ENCODE measurements around the gene CUL1. TPM values are rescaled to one million over a fixed set of nuclear protein-coding genes. Genes with fewer than 3 reads are reported as not detected.

CUL1 gene
- polyA plus RNA-seq, 1 donor from 2014 or later: 77.5 TPM

DNA sequence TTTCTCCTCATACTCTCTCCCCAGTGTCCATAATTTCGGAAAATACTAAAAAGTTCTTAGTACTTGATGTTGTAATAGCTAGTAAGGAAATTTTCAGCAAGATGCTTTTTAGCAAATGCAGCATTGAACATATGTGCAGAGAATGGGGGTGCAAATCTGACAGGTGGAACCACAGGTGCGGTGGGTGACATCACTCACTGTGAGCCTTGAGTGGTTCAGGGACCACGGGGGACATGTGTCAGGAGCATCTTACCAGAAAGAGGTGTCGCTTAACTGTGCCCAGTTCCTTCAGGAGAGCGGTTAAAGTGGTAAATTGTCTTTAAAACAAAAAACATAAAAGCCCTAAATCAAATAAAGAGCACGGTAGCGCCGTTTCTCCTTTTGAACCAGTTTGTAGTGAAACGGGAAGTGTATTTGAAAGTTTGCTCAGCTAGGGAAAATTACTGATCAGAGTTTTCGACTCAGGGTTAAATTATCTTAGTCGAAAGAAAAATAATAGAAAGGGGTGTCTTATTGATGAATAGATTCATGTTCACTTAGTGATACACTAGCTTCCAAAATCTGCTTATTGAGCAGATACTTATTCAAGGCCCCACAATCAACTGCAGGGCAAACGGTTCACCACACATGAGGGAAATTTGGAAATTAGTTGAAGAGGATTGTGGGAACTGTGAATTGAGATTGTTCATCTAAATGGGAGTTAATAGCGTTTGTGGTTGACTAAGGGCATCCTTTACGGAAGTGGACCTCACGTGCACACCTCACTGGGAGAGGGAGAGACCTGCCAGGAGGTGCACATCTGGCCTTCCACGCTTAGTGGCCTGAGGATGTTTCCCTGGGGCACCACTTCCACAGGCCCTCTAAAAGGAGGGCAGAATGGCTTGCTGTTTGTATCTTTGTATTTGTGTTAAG, 12.7 kb downstream of the CUL1 start:
- Histone ChIP-seq H3K9me2 (ENCODE audit: insufficient read depth, low read length) (no peaks in the 10 kb centered on the region), H3K27ac (ENCODE audit: low read length) (no peak overlapping the region), H2AFZ (ENCODE audit: low read depth, low read length) (no peak overlapping the region), H3K4me2 (ENCODE audit: low read length) (no peak overlapping the region), H3K27me3 (ENCODE audit: insufficient read depth, low read depth, low read length) (no peaks in the 10 kb centered on the region), H3F3A (ENCODE audit: insufficient read depth, low read length, poor library complexity, severe bottlenecking) (no peaks in the 10 kb centered on the region), H3K36me3 (ENCODE audit: insufficient read depth, low read length) (no peaks in the 10 kb centered on the region), H3K79me2 (replicated peaks; ENCODE audit: insufficient read depth, low read length) (peaks cover 69% of the 10 kb centered on the region), H3K9me3 (ENCODE audit: low read length) (no peaks in the 10 kb centered on the region), H4K20me1 (ENCODE audit: insufficient read depth) (no peaks in the 10 kb centered on the region), H3K4me3 (ENCODE audit: low read length) (no peak overlapping the region), H3K9ac (ENCODE audit: low read length) (no peak overlapping the region)
- TF ChIP-seq, protein P1, sequence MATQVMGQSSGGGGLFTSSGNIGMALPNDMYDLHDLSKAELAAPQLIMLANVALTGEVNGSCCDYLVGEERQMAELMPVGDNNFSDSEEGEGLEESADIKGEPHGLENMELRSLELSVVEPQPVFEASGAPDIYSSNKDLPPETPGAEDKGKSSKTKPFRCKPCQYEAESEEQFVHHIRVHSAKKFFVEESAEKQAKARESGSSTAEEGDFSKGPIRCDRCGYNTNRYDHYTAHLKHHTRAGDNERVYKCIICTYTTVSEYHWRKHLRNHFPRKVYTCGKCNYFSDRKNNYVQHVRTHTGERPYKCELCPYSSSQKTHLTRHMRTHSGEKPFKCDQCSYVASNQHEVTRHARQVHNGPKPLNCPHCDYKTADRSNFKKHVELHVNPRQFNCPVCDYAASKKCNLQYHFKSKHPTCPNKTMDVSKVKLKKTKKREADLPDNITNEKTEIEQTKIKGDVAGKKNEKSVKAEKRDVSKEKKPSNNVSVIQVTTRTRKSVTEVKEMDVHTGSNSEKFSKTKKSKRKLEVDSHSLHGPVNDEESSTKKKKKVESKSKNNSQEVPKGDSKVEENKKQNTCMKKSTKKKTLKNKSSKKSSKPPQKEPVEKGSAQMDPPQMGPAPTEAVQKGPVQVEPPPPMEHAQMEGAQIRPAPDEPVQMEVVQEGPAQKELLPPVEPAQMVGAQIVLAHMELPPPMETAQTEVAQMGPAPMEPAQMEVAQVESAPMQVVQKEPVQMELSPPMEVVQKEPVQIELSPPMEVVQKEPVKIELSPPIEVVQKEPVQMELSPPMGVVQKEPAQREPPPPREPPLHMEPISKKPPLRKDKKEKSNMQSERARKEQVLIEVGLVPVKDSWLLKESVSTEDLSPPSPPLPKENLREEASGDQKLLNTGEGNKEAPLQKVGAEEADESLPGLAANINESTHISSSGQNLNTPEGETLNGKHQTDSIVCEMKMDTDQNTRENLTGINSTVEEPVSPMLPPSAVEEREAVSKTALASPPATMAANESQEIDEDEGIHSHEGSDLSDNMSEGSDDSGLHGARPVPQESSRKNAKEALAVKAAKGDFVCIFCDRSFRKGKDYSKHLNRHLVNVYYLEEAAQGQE (IDR thresholded peaks at IDR 0.05; ENCODE audit: borderline replicate concordance): no peak
- TF ChIP-seq RAD21 (conservative IDR thresholded peaks at IDR 0.05) (no peak), EP300 (conservative IDR thresholded peaks at IDR 0.05; ENCODE audit: poor library complexity, severe bottlenecking) (no peak), EZH2 (IDR thresholded peaks at IDR 0.05; ENCODE audit: borderline replicate concordance, insufficient read depth, low read length, poor library complexity, severe bottlenecking) (no peak), MXI1 (conservative IDR thresholded peaks at IDR 0.05; ENCODE audit: poor library complexity, severe bottlenecking) (no peak), POLR2AphosphoS5 (IDR thresholded peaks at IDR 0.05) (no peak), SMC3 (conservative IDR thresholded peaks at IDR 0.05; ENCODE audit: poor library complexity) (no peak), TAF1 (IDR thresholded peaks at IDR 0.05; ENCODE audit: low read depth) (no peak)
- TF ChIP-seq, protein P2, sequence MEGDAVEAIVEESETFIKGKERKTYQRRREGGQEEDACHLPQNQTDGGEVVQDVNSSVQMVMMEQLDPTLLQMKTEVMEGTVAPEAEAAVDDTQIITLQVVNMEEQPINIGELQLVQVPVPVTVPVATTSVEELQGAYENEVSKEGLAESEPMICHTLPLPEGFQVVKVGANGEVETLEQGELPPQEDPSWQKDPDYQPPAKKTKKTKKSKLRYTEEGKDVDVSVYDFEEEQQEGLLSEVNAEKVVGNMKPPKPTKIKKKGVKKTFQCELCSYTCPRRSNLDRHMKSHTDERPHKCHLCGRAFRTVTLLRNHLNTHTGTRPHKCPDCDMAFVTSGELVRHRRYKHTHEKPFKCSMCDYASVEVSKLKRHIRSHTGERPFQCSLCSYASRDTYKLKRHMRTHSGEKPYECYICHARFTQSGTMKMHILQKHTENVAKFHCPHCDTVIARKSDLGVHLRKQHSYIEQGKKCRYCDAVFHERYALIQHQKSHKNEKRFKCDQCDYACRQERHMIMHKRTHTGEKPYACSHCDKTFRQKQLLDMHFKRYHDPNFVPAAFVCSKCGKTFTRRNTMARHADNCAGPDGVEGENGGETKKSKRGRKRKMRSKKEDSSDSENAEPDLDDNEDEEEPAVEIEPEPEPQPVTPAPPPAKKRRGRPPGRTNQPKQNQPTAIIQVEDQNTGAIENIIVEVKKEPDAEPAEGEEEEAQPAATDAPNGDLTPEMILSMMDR (IDR thresholded peaks at IDR 0.05; ENCODE audit: poor library complexity, severe bottlenecking): no peak

DNA sequence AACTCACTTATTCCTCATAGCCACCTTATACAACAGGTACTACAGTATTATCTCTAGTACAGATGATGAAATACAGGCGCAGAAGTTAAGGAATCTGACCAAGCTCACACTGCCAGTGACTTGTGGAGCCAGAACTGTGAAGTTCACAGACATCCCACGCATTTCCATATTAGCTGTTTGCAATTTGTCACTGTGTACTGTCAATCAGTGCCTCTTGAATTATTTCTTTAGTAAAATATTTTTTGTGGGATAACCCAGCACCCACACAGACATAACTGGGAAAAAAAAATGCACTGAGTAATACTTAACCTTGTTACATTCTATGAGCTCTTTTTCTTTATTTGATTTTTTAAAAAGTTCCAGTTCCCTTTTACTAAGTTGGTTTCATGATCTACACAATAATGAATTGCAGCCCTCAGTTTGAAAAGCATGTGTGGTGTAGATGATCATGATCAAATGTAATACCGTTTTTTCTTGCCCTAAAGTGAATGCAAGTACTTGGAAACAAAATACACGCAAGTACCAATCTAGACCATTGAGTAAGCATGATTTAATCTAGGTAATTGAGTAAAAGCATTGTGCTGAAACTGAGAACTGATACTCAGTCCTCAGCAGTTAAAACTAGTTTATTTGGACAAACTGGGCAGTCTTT, 14.1 kb downstream of the CUL1 start:
- Histone ChIP-seq H3K9ac (ENCODE audit: low read length) (no peak overlapping the region), H3K79me2 (replicated peaks; ENCODE audit: insufficient read depth, low read length) (peaks cover 70% of the 10 kb centered on the region), H3K36me3 (ENCODE audit: insufficient read depth, low read length) (no peaks in the 10 kb centered on the region), H3K4me3 (ENCODE audit: low read length) (no peak overlapping the region), H2AFZ (ENCODE audit: low read depth, low read length) (no peak overlapping the region), H3K4me2 (ENCODE audit: low read length) (no peak overlapping the region), H3K27ac (ENCODE audit: low read length) (no peak overlapping the region), H3K9me2 (ENCODE audit: insufficient read depth, low read length) (no peaks in the 10 kb centered on the region), H3K27me3 (ENCODE audit: insufficient read depth, low read depth, low read length) (no peaks in the 10 kb centered on the region), H3F3A (ENCODE audit: insufficient read depth, low read length, poor library complexity, severe bottlenecking) (no peaks in the 10 kb centered on the region), H3K9me3 (ENCODE audit: low read length) (no peaks in the 10 kb centered on the region), H4K20me1 (ENCODE audit: insufficient read depth) (no peaks in the 10 kb centered on the region)
- TF ChIP-seq, protein P1 (IDR thresholded peaks at IDR 0.05; ENCODE audit: borderline replicate concordance): no peak
- TF ChIP-seq SMC3 (conservative IDR thresholded peaks at IDR 0.05; ENCODE audit: poor library complexity): no peak
- no peak for TF ChIP-seq TAF1 (IDR thresholded peaks at IDR 0.05; ENCODE audit: low read depth)
- TF ChIP-seq EZH2 (IDR thresholded peaks at IDR 0.05; ENCODE audit: borderline replicate concordance, insufficient read depth, low read length, poor library complexity, severe bottlenecking): no peak
- no peak for TF ChIP-seq MXI1 (conservative IDR thresholded peaks at IDR 0.05; ENCODE audit: poor library complexity, severe bottlenecking)
- TF ChIP-seq RAD21 (conservative IDR thresholded peaks at IDR 0.05): no peak
- TF ChIP-seq POLR2AphosphoS5 (IDR thresholded peaks at IDR 0.05): no peak
